IMR-90 (cell line): ENCODE data around the gene WDR91. TPM values are rescaled to one million over a fixed set of nuclear protein-coding genes. Genes with fewer than 3 reads are reported as not detected.

Experiments used
- BHLHE40 ChIP-seq: fragments of 150-350 bp; IDR thresholded peaks from 2 replicates; pipeline ENCODE4 v1.6.1; 2016; ENCODE audit warnings: mild to moderate bottlenecking, low read depth, low read length
- FOS ChIP-seq: fragments of 150-350 bp; IDR thresholded peaks from 2 replicates; pipeline ENCODE4 v1.6.1; 2016; ENCODE audit warnings: low read depth, low read length
- RCOR1 ChIP-seq: IDR thresholded peaks from 2 replicates; pipeline ENCODE4 v1.6.1; 2012; ENCODE audit warnings: mild to moderate bottlenecking, low read length, improper control_type of control experiment; ENCODE audit not compliant: insufficient replicate concordance
- polyA plus RNA-seq, 3 experiments: library from polyadenylated mRNA; depleted of rRNA; stranded (reverse); fragments of >200 nt; gene quantifications; 2 replicates each; pipeline ENCODE4 v1.2.3, GENCODE V29; 2012; ENCODE audit warnings: low replicate concordance in 1 of 3
- total RNA-seq: library from RNA; depleted of rRNA; stranded (reverse); fragments of >200 nt; gene quantifications from 2 replicates; pipeline ENCODE4 v1.2.3, GENCODE V29; 2012

Gene WDR91
- total and polyA plus RNA-seq, 2 of the 4 experiments (the other 2 are of a cell fraction) = 5.2 to 10.3 TPM

GRCh38 chr7:135160858-135161653 is 50.3 kb downstream of the WDR91 start (continued):
- no peak for TF ChIP-seq BHLHE40
- TF ChIP-seq FOS = no peak
- TF ChIP-seq RCOR1 = no peak
